GDM1 (cell line): Measurements from ENCODE around the gene SORT1.
"Not testable (repeated sequence)": the region's sequence is repeated elsewhere in the genome, so short reads cannot be mapped to it uniquely, and the experiment has no call there.

Experiments used
- DNase-seq: peaks from one replicate; lab custom pipeline; 2025; lab: John Stamatoyannopoulos, UW

Gene SORT1

DNA sequence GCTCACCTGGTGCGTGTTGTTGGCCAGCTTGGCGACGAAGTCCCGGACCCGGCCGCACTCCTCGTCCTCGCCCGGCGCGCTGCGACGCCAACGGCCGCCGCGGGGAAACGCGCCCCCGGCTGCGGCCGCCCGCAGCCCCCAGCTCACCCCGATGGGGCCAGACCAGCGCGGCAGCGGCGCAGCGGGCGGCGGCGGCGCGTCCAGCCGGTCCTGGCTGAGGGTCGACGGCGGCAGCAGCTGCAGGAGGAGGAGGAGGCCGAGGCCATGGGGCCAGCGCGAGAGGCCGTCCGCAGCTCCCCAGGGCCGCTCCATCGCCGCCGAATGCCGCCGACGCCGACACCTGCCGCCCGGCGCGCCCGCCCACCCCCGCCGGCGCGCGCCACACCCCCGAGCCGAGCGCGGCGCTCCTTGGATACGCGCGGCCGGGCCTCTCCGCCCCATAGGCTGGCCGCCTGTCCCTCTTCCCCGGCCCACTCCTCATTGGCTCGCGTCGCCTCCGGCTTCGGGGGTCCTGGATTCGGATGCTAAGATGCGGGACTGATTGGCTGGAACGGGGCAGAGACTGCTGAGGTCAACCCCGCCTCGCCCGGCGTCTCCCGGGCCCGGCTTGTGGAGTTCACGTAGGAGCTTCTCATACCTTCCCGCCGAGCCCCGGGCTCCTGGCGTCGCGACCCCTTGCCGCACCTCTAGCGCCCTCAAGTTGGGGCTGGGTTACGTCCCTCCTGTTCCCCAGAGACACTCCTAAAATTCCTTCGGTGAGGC, at the start of gene SORT1:
TSS of gene SORT1 (minus strand) at position 338 of the 762 bp plus-strand sequence. CDS start at position 312, 26 bp downstream.
- DNase-seq, result peak; percentile 55

DNA sequence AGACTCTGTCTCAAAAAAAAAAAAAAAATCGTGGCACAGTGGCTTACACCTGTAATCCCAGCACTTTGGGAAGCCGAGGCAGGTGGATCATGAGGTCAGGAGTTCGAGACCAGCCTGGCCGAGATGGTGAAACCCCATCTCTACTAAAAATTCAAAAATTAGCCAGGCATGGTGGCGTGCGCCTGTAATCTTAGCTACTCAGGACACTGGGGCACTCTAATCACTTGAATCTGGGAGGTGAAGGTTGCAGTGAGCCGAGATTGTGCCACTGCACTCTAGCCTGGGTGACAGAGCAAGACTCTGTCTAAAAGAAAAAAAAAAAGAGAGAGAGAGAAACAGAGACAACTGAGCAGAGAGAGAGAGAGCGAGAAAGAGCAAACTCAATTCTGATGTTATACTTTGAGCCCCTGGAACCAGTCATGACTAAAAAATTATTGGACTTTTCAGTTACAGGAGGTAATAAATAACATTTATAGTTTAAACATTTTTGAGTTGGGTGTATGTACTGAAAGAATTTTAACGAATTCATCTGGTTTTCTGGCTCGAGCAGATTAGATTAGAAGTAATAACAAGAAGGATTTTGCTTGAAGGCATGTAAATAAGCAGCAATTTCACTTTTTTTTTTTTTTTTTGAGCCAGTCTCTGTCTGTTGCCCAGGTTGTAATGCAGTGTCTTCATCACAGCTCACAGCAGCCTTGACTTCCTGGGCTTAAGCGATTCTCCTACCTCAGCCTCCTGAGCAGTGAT, 48.4 kb upstream of the SORT1 start:
- DNase-seq, result not testable (repeated sequence)

DNA sequence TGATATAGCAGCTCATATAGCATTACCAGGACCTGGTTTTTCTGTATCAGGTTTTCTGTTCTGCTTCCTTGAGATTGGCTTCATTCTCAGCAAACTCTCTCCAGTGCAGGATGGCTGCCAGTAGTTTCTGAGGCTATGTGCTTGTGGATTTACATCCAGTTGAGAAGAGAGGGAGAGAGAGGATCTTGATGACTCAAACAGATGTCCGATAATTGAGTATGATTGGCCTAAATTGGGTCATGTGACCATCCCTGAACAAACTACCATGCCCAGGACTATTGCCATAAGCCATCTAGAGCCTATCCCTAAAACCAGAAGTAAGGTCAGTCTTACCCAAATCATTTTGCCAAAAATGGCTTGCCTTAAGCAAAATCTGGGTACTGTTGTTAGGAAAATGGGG, 46.6 kb upstream of the SORT1 start:
- DNase-seq, result no peak

DNA sequence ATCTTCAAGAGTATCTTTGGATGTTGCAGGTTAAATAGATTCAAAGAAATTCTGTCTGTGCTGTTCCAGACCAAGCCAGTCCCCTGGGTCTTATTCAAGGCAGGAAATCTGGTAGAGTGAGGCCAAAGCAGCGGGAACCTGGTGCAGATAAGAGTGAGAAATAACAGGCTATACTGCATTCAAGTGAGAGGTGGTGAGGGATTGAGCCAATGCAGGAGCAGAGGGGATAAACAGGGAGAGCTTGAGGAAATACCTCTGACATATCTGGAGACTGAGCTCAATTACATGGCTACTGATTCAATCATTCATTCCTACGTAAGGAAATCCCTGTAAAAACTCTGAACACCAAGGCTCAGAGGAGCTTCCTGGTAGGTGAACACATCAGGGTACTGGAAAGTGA, 45.8 kb upstream of the SORT1 start:
- no peak for DNase-seq

DNA sequence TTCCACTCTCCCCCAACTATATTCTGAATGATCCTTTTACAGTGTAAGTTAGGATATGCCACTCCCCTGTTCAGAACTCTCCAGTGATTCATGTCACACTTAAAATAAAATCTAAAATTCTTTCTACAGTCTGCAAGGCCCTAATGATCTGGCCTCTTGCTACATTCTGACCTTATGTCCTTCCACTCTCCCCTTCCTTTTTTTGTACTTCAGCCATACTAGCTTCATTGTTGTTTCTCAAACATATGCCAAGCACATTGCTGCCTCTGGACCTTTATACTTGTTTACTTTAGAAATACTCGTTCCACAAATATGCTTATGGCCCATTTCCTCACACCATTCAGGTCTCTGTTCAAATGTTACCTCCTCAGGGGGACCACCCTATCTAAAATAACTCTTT, 43.4 kb upstream of the SORT1 start:
- no peak for DNase-seq

DNA sequence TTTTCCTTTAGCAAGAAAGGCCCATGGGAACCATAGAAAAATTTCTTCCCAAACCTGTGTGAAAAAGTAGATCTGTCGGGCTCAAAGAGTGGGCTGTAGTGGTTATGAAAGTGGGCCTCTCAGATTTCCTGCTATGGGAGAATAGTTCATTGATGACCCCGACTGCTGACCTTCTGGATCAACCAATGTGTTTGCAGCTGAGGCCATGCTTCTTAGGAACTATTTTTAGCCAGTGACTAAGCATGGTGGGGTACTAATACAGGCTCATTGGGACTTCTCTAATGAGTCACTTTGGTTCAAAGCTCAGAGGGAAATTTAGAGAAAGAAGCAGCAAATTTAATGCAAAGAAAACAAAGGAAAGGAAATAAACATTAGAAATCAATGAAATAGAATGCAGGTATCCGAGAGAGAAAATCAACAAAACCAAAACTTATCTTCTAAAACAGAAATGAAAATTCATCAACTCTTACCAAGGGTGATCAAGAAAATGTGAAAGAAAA, 41.1 kb upstream of the SORT1 start:
- no peak for DNase-seq

DNA sequence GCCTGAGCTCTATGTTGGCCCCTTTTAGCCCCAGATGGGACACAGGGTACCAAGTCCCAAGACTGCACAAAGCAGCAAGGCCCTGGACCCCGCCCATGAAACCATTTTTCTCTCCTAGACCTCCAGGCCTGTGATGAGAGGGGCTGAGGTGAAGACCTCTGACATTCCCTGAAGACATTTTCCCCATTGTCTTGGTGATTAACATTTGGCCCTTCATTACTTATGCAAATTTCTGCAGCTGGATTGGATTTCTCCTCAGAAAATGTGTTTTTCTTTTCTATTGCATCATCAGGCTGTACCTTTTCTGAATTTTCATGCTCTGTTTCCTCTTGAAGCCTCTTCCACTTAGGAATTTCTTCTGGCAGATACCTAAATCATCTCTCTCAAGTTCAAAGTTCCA, 36.8 kb upstream of the SORT1 start:
- no peak for DNase-seq

DNA sequence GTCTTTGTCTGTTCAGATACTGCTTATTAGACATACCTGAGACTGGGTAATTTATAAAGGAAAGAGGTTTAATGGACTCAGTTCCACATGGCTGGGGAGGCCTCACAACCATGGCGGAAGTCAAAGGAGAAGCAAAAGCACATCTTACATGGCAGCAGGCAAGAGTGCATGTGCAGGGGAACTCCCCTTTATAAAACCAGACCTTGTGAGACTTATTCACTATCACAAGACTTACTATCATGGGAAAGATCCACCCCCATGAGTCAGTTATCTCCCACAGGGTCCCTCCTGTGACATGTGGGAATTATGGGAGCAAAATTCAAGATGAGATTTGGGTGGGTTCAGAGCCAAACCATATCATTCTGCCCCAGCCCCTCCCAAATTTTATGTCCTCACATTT, 35.6 kb upstream of the SORT1 start:
- DNase-seq, result no peak

DNA sequence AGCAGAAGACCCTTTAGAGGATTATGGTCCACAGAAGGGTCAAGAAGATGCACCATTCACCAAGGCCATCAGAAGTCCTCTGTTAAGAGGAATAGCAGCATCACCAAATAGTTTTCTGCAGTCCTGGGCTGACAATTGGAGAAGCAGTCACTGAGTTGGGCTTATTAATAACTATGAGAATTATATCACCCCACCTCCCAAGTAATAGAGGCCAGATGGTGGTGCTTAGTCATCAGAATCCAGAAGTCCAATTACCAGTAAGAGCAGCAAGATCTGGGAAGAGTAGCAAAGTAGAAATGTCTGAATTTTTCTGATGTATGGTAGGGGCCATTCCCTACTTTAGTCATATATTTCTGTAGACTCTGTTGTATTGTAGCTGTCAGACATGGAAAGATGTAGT, 34.6 kb upstream of the SORT1 start:
- no peak for DNase-seq

DNA sequence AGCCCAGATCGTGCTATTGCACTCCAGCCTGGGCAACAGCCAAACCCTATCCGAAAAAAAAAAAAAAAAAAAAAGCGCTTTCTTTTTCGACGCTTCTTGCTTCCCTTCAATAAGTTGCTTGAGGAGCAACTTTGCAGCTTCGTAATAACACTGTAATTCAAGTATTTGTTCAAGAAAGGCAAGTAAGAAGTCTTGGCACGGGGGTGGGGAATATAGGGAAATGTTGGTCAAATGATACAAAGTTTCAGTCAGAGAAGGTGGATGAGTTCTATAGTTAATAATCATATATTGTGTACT, 29.4 kb upstream of the SORT1 start:
- no peak for DNase-seq

DNA sequence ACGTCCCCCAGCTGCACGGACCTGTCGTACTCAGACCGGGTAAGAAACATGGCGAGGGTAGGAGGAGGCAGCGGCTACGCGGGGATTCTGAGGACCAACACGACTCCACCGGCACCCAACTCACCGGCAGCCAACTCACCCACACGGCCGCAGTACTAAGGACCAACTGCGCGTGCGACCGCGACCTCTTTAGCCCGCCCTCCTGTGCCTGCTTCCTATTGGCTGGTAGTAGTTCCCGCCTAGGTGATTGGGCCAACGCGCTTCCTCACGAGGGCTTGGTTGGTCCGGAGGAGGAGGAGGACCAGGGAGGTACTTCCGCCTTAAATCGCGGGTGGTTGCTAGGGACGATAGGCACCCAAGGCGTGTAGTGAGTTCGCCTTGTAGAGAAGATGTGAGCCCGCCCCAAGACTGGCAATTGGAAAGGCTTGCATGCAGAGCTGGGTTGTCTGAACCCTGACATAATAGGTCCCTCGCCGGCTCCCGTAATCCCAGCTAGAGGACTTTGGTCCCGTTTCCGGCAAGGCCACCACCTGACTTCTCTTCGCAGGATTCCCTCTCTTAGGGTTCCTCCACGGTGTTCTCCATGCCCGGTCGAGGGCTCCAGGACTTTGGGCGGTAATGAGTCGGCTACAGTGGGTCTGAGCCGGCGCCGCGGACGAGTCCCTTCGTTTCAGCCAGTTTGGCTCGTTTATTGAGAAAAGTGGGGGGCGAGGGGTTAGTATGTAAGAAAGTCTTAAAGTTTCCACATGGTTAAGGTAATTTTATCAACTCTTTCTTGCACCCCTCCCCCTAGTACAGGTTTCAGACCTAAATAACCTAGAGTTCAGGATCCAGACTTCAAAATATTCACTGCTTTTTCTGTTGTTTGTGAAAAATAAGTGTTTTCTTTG, 28.8 kb upstream of the SORT1 start, which contains the start of gene PSMA5:
TSS of gene PSMA5 (minus strand) at position 168 of the 890 bp plus-strand sequence. CDS start at position 50, 118 bp downstream.
- peak; percentile 99 for DNase-seq

DNA sequence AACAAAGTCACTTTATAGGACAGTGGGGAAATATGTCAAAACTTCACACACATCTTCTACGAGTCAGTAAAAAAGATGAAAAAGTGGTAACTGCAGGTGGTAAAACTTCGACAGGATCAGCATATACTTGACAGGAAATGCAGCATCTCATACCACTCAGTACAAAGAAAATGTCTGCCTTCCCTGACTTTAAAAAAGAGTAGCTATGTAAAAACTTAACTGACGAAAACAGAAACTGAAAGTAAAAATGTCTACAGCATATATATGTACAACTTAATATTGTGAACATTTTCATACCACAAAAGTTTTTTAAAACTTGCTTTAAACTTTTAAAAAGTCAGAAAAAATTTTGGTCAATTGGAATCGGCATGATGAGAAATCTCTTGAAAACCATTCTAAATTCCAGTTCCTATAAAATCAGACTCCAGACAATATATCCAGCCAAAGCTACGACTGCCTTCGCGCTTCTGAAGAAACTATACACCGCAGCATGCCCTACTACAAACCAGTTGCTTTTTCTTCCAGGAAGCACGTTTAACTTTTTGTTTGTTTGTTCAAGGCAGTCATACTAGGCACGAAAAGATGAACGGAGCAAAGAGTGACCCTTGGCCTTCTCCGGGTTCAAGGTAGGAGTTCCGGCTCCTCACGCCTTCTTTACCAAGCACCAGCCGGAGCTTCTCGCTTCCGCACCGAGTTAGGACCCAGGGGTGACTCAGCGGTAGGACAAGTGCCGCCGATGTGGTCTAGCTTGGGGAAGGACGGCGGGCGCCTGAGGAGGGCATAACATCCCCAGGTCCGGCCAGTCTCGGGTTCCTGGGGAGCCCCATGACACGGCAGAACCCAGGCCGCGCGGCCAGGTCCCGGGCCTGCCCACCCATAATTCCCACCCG, 27.9 kb upstream of the SORT1 start:
- no peak for DNase-seq

DNA sequence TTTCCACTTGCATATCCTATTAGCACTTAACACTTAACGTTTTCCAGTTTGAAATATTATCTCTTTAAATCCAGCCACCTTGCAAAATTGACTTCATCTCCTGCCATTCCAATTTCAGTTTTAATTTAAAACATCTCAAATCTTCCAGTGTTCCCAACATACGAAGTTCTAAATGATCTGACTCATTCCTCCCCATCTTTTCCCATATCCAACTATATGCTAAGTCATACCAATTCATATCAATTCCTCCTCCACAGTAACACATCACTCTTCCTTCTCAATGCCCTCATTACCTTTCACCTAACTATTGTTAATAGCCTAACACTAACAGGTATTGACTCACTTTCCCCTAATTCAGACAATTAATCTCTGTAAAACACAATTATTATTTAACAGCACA, 25.8 kb upstream of the SORT1 start:
- no peak for DNase-seq

DNA sequence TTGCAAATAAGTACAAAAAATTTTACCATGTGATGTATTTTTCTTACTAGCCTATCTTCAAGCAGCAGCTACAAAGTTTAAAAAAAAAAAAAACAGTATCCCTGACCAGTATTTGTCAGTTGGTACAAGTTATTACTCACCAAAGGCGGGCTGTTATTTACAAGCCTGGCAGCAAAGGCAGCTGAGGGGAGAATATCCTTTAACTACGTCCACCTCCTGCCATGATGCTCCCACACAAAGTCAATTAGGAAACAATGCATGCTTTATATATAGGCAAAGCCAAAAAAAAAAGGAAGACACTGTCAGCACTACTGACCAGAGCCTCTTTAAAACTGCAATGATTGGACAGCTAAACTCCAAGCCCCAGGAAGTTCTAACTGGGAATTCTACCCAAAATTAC, 14.8 kb upstream of the SORT1 start:
- DNase-seq, result no peak

DNA sequence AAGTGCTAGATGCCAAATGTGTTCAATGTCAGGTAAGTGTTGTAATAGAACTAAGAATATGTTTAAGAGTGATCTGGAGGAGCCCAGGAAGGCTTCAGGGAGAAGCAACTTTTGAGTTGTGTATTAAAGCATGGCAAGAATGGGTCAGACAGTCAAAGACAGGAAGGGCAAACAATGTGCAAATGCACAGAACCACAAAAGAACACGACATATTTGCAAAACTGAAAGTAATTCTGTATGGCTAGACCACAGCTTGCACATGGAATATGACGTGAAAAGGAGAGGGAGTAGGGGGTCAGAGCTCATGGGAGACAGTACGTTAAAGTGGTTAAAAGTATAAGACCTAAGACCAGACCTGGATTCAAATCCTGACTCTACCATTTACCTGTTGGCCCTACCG, 7.1 kb upstream of the SORT1 start:
- no peak for DNase-seq

DNA sequence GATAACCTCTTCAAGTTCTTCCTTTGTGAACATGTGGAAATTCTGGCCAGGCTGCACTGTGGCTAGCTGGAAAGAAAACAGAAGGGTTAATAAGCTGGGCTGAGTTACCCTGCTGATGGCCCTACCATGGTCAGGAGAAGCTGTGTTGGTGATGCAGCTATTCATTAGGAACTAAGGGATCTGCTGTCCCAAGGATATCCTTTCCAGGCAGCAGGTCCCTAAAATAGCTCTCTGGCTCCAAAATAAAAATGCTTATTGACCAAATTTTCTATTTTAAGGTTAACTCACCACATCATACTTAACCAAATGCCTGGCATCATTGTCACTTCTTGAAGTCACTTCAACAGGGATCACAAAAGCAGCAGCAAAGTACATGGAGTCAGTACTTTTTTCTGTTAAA, 4.3 kb upstream of the SORT1 start:
- no peak for DNase-seq

DNA sequence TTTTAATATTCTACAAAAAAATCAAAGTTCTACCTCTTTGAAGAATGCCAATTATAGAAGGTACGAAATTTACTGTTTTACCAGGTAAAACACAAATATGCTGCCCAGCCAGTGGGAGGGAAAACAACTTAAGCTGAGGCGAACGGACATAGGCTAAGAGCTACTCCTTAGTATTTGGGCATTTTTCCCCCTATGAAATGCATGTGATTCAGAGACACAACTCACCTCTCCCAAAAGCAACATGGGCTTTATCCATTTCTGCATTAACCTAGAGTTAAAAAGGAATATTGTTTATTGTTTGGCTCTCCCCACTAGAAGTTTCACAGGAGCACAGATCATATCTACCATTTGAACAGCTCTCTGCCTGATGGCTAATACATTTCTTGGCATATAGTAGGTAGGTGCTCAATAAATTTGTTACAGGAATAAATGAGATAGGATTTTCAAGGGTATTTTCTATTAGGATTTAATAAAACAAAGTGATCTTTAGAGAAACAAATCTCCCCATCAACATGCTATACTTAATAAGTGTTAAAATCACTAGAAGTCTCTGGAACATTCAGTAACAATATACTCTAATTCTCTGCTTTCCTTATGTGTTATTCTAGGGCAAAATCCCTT, 2.4 kb upstream of the SORT1 start:
- DNase-seq, result no peak

DNA sequence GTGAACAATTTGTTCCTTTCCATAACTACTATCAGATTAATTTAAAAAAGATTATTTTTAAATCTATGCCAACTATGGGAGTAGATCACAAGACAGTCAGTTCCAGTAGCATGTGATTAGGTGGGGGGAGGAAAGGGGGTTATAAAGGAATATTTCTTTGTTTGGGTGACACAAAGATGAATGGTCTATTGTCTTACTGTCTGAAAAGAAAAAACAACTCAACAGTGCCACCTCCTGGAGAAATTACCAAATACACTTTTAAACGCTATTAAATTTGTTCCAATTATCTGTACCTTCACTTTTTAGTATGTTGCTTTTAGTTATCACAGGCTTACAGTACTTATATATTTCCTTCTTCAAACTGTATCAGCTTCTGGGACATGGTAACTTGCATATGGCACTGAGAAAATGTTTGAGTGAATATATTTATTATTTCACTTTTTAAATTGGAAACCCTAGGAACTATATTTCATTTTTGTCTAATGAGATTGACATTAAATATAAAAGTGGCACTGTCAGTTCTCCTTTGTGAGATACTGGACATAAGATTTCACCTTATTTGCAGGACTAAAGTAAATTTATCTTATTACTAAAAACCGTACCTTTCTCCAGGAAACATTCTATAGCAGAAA, 1.7 kb upstream of the SORT1 start:
- DNase-seq, result peak; percentile 7

DNA sequence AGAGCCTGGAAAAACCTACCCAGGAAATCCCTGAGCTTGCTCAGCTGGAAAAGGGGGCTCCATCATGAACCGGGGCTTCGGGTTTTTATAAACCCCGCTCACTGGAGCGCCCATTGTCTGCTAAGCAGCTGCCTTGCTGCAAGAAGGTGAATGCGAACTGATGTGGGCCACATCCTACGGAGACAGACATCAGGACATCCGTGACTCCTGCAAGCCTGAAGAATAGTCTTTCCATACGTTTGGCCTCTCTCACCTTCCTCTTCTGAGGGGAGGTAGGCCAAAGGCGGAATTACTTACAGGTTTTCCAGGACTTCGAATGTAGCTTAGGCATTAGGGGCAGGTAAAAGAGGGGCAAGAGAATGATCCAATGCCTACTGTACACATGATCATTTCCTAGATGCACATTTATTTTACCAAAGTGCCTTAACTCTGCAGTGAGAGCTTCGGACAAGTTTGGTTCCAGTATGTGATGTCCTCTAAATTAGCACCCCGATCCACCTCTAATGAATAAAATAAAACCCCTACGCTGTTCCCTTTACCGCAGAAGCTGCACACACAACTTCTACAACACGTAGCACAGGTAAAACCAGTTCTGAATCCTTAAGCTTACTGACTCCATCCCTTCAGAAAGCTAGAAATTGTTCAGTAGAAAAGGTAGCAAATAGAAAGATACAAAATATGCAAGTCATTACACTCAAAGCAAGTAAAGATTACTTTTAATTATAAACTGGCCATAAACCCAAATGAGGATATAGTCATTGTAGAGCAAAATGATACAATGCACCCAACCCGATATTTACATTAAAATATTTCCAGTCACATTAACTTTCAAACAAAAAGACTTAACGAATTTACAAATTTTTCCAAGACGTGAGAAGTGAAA, 866 bp upstream of the SORT1 start:
- no peak for DNase-seq
